GM11168 (cell line): ENCODE results near the gene CD74.

ENCODE experiments used
- in situ Hi-C: fragments of 300-500 bp; cut with MboI; formaldehyde crosslinking; loops from one replicate; pipeline ENCODE4 v1.12.0; 2022; ENCODE audit warnings: low sequenced_read_pairs; ENCODE audit not compliant: unreplicated experiment

Gene CD74

DNA sequence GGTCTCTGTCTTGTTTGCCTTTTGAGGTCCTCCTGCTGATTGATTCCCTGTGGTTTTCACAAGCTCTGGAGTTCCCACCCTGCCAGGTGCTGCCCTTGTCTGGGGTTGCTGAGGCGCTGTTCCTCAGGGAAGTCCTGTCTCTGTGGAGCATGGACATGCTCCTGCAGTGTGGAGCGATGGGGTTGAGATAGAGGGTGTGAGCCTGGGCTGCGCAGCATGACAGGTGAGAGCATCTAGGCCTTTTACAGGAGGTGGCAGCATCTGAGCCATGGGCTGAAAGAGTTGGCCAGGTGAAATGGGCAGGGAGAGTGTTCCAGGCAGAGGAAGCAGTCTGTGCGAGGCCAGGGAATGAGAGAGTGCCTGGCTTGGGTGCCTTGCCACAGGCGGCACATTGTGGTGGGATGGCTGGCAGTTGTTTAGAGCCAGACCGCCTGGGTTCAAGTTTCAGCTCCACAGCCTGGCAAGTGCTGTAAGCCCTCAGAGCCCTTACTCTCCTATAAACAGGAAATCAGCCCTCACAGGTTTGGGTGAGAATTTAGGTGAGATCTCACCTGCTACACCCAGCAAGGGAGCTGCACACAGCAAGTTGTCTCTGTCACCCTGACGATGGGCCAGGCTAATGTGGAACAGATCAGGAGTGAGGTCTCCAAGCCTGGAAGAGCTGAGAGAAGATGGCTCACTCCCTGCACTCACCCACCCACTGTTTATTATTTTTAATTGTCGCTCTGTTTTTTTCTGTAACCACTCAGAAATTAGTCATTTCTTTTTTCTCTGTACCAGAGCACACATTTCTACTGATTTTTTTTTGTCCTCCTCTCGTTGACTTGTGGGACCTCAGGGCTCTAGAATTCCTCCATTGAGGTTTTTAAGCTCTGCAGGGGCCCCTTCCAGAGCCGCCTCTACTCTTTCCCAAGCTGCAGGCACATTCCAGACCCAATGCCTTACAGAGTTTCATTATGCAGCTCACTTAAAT lies 35.6 kb downstream of the CD74 start:
- in situ Hi-C loops = no loop called here

DNA sequence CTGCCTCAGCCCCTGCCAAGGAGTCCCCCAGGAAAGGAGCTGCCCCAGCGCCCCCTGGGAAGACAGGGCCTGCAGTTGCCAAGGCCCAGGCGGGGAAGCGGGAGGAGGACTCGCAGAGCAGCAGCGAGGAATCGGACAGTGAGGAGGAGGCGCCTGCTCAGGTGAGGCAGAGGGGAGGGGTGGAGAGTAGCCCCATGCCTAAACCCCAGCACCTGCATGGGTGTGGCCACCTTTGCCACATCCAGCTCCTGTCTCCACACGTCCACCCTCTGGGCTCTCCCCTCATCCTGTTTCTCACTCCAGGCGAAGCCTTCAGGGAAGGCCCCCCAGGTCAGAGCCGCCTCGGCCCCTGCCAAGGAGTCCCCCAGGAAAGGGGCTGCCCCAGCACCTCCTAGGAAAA lies 38.1 kb downstream of the CD74 start:
- in situ Hi-C loops = no loop called here

DNA sequence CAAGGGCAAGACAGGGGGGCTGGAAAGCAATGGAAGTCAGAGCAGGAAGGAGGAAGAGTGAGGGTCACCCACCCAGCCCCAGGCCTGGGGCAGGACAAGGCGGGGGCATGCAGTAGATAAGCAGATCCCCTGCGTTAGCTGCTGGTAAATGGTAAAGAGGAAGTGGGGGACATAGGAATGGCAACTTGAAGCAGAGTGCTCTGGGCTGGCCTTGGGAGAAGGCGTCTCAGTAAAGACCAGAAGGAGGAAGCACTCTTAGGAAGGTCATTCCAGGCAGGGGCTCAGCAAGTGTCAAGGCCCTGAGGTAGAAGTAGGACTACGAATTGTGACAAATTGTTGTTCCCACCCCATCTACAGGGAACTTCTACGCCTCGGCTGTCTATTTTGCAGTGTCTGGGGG lies 40.1 kb downstream of the CD74 start:
- in situ Hi-C loops = no loop called here

DNA sequence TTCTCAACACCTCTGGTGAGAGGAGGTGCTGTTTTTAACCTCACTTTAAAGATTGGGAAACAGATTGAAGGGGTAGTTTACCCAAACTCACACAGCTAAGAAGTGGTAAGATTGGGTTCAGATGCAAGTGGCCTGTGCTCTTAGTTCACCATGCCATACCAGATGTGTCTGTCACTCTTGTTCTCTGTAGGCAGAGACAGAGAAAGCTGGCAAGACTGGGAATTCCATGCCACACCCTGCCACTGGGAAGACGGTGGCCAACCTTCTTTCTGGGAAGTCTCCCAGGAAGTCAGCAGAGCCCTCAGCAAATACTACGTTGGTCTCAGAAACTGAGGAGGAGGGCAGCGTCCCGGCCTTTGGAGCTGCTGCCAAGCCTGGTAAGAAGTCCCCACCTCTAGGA lies 44.2 kb downstream of the CD74 start:
- in situ Hi-C loops = no loop called here

DNA sequence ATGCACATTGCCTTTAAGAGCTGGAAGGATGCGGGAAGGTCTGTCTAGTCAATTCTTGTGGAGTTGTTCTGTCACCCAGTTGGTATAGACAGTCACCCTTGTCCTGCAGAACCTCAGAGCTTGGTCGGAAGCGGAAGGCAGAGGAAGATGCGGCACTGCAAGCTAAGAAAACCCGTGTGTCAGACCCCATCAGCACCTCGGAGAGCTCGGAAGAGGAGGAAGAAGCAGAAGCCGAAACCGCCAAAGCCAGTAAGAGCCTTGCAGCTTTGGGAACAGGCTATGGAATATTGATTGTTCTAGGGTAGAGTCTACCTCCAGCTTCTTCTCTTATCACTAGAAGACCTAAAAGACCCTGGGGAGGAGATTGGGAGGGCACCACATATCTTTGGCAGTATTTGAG lies 48.7 kb downstream of the CD74 start:
- in situ Hi-C loops = no loop called here

DNA sequence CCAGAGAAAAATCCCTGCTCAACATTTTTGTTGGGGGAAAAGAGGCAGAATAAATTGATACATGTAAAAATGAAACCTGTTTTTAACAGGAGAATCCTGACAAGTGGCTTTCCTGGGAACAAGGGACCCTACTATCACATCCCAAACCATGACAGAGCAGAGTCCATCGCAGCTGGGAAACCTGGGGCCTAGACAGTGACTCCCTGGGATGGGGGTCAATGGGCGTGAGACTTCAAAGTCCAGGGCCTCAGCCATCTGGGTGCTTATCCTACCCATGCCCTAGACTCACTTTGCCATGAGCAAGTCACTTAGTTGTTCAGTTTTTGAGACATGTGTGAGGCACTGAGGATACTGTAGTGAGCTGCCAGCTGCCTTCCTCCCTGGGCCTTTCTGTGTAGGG lies 49.5 kb downstream of the CD74 start:
- in situ Hi-C loops = no loop called here

DNA sequence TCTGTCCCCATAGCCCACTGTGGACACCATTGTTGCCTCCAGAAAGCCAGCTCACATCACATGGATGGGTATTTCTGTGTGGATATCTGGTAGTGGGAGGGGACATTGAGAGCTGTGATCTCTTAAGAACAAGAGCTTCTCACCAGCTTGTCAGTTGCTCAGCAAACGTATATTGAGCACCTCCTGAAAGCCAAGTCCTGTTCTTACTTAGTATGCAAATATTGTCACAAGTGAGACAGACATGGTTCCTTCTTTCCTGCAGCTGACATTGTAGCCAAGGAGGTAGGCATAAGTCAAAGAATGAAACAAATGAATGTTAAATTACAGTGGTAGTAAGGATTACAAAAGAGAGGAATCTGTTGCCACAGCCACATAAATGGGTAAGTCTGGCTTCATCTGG lies 51.4 kb downstream of the CD74 start:
- in situ Hi-C loops = no loop called here

DNA sequence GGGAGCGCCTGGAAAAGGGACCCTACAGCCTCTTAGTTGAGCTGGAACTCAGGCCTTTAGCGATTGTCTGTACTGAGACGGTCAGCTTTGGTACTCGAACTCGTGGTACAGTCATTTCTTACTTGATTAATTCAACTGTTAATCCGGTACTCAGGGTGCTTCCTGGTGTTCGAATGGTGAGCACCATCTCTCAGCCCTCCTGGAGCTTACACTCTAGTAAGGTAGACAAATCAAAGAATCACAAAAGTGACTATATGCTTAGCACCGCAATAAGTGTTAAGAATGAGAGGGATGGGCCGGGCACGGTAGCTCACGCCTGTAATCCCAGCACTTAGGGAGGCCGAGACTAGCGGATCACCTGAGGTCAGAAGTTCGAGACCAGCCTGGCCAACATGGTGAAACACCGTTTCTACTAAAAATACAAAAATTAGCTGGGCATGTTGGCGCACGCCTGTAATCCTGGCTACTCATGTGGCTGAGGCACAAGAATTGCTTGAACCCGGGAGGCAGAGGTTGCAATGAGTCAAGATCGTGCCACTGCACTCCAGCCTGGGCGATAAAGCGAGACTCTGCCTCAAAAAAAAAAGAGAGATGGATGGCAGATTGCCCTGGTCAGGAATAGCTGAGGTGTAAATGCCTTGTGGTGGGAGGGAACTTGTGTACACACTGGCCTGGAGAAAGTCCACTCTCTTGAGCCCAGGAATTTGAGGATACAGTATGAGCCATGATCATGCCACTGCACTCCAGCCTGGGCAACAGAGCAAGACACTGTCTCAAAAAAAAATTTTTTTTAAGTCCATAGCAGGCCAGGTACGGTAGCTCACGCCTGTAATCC lies 54.2 kb downstream of the CD74 start:
- in situ Hi-C loops = no loop called here

DNA sequence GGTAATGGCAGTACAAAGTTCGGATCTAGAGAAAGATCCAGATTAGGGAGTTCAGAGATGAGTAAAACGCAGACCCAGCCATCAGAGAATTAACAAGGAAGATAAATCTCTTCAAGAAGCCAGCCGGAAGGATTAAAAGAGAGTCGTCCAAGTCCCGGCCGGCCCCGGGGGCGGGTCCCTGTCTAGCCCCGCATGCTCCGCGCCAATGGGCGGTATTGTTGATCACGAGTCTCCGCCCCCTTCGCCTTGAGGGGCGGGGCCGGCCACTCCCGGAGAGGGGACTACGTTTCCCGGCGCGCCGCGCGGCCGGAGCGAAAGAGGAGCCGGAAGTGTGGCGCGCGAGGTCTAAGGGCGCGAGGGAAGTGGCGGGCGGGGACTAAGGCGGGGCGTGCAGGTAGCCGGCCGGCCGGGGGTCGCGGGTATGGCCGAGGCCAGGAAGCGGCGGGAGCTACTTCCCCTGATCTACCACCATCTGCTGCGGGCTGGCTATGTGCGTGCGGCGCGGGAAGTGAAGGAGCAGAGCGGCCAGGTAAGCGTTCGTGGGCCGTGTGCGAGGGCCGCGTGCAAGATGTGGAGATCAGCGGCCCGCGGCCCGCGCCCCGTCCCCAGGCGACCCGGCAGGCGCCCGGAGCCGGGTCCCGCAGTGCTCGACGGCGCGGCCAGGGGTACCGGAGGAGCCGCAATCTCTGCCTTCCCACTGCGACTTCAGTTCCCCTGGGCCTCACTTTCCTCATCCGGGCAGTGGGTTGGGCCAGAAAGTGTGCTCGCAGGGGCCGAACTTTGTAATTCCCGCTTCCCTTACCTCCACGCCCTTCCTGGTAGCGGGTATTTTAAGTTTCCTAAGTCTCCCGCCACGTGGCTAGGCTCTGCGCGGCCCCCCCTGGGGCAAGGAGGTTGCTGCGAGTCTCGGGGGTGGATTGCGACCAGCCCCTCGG lies 55.1 kb downstream of the CD74 start, which contains the start of gene TCOF1:
Gene TCOF1 (plus strand): TSS at position 372 of the 935 bp plus-strand sequence. CDS start 50 bp downstream, at position 422.
- in situ Hi-C loops = no loop called here

DNA sequence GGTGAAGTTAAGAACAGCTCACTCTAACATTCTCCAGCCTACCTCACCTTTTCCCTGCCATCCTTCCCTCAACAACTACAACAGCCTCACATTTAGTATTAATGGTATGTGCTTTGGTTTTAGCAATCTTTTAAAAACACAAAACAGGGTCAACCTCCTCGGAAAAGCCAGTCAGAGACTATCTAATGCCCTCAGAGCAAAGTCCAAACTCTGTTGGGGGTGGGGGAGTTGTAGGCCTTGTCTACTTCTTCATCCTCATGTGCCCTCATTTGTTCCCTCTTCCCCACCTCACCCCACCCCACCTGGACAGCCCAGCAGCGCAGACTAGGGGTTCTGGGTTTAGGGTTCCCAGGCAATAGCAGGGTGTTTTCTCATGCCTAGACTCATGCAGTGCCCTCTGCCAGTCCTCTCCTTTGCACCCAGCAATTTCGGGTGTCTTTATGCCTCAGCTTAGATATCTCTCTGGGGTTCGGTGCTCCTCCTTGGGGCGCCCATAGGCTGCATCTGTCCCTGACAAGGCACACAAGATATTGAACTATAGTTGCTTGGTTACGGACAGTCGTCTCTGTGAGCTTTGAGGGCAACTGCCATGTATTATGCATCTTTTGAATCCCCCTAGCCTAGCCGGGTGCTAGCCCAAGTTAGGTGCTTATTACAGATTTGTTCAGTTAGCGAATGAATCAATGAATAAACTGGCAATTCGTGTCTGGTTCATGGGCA lies 56.0 kb downstream of the CD74 start:
- in situ Hi-C loops = no loop called here

DNA sequence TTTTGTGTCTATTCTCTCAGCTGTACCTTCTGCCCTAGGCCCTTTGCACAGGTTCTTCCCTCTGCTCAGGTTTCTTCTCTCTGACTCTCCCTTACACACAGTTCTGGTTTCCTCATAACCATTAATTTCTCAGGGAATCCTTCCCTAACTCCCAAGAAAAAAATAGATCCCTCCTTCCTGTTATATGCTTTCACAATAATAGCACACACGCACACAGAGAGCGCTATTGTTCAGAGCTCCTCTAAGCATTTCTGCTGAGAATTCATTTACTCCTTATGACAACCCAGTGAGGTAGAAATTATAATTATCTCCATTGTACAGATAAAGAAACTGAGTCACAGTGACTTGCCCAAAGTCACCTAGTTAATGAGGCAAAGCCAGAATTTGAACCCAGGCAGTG lies 56.9 kb downstream of the CD74 start:
- in situ Hi-C loops = no loop called here

DNA sequence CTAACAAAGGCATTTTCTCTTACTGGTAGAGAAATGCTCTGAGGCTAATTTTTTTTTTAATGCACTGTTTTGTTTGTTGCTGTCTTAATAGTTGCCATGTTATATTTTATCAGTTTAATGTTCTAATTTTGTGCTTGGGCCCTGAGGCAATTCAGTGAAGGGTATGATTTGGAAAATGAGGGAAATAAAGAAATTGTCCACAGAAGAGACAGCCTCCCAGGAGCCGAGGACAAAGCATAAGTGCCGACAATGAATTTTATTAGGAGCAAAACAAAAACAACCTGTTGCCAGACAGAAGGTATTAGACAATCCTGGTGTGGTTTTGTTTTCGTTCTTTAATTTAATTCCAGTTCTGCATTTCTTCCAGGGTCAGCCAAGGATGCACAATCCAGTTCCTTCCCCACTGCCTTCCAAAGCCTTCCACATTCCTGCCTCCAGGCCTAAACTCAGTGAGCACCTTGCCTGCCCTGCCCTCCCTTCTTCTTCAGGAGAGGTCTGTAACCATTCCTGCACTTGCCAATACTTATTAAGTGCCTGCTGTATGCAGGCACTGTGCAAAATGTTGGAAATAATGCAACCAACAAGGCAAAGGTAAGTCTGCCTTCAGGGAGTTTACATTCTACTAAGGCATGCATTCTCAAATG lies 59.6 kb downstream of the CD74 start:
- in situ Hi-C loops = no loop called here

DNA sequence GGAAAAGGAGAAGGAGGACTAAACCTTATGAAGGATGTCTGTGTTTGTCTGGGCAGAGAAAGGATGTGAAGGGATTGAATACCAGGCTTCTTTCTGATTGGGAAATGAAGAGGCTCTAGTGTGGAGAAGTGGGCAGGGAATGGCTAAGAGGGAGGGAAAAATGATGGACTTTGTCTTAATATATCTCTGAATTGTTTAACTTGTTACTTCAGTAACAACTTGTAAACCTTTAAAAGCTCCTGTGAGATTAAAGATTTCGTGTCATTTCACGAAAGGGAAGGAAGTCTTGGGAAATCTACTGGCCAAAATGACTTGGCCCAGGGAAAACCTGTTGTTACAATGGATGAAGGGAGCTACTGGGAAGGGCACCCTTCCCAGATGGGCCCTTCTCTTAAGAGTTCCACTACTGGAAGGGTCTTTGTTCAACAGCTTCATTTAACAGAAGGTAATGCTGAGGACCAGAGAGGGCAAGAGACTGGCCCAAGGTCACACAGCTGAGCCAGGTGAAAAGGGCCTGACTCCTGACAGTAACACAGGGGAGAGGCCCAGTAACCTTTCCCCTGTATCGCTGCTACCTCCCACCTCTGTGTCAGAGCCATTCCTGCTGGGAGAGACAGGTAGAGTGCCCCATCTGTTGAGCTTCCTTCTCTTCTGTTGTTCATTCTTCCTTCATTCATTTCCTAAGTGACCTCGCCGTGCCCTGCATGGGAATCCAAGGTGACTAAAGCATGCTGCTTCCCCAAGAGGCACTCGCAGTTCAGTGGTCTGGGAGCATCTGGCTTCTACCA lies 60.3 kb downstream of the CD74 start:
- in situ Hi-C loops = no loop called here
